Smooth muscle cell (in vitro differentiated cells): ENCODE results near the gene DNMT3L. TPM values are rescaled to one million over a fixed set of nuclear protein-coding genes. Genes with fewer than 3 reads are reported as not detected.

Experiments
- DNase-seq: peaks from one replicate; lab custom pipeline; 2025; ENCODE audit not compliant: unreplicated experiment; lab: John Stamatoyannopoulos, UW
- H2AFZ ChIP-seq: fragments of 200-600 bp; sonication (generic); 2 replicates; pipeline ENCODE4 v1.6.0; 2016; ENCODE audit warnings: antibody characterized with exemption, low read depth, mild to moderate bottlenecking
- H3F3A ChIP-seq: fragments of 200-600 bp; sonication (generic); 2 replicates; pipeline ENCODE4 v1.6.0; 2017; ENCODE audit warnings: antibody characterized with exemption, low read depth
- H3K27ac ChIP-seq: fragments of 200-600 bp; sonication (generic); 2 replicates; pipeline ENCODE4 v1.5.1; 2016; ENCODE audit warnings: low read depth, mild to moderate bottlenecking
- H3K27me3 ChIP-seq: fragments of 200-600 bp; sonication (generic); 2 replicates; pipeline ENCODE4 v1.6.1; 2016; ENCODE audit warnings: low read depth, mild to moderate bottlenecking
- H3K36me3 ChIP-seq: fragments of 200-600 bp; sonication (generic); 2 replicates; pipeline ENCODE4 v1.5.1; 2016; ENCODE audit warnings: low read depth
- H3K4me1 ChIP-seq: fragments of 200-600 bp; sonication (generic); 2 replicates; pipeline ENCODE4 v1.5.1; 2016; ENCODE audit warnings: low read depth
- H3K4me2 ChIP-seq: fragments of 200-600 bp; sonication (generic); 2 replicates; pipeline ENCODE4 v1.6.0; 2016; ENCODE audit warnings: mild to moderate bottlenecking
- H3K4me3 ChIP-seq: fragments of 200-600 bp; sonication (generic); 2 replicates; pipeline ENCODE4 v1.5.1; 2016; ENCODE audit warnings: mild to moderate bottlenecking
- H3K79me2 ChIP-seq: fragments of 200-600 bp; sonication (generic); 2 replicates; pipeline ENCODE4 v1.6.0; 2016; ENCODE audit warnings: low read depth, mild to moderate bottlenecking
- H3K9ac ChIP-seq: fragments of 200-600 bp; sonication (generic); 2 replicates; pipeline ENCODE4 v1.6.0; 2016; ENCODE audit warnings: low read depth
- H3K9me3 ChIP-seq: fragments of 200-600 bp; sonication (generic); replicated peaks from 2 replicates; pipeline ENCODE4 v1.5.1; 2016; ENCODE audit warnings: low read depth
- H4K20me1 ChIP-seq: fragments of 200-600 bp; sonication (generic); 2 replicates; pipeline ENCODE4 v1.6.0; 2016; ENCODE audit warnings: low read depth
- WGBS: methylation state at CpG from one replicate; pipeline ENCODE4 v1.1.7; 2016; ENCODE audit warnings: low lambda C conversion rate; 5-methylcytosine and 5-hydroxymethylcytosine counted together
- polyA plus RNA-seq: library from polyadenylated mRNA; unstranded; fragments of >200 nt; fragmentation: Nextera tagmentation; extraction: Ambion mirVana; gene quantifications from 2 replicates; pipeline ENCODE4 v1.2.1, GENCODE V29; 2016
- total RNA-seq: library from RNA; depleted of rRNA; stranded (reverse); fragments of >200 nt; gene quantifications from 2 replicates; pipeline ENCODE4 v1.2.3, GENCODE V29; 2014
- TF ChIP-seq, protein P1 (sequence below): fragments of 200-600 bp; sonication (generic); IDR thresholded peaks from 2 replicates; pipeline ENCODE4 v1.5.1; 2017; ENCODE audit warnings: borderline replicate concordance, mild to moderate bottlenecking, antibody characterized with exemption; ENCODE audit not compliant: insufficient read depth, poor library complexity, severe bottlenecking

Gene DNMT3L
- total RNA-seq (not detected in 2 replicates), polyA plus RNA-seq (not detected in 2 replicates)

DNA sequence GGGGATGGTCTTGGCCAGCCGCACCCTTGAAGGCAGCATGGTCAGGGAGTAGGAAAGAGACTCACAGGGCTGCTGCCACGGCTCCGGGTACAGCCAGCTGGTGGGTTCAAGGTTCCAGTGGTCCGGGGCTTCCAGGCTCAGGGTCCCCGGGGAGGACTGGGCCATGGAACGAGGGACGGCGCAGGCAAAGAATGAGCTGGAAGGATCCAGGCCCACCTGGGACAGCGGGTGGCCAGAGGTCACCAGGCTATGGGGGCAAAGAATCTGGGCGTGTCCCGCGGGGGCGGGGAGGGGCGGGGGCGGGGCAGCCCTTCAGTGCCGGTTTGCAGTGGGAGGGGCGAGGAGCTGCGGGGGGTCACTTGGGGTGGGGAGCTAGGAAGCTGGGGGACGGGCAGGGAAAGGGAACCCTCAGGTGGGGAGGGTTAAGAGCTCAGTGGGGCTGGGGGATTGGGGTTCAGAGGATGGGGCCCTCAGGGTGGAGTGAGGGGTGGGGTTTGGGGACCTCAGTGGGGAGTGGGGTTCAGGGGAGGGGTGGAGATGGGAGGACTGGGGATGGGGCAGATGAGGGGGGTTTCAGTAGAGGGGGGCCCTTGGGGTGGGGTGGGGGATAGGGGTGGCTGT, at the start of gene DNMT3L:
Gene DNMT3L (minus strand): TSS at position 223 of the 621 bp plus-strand sequence. CDS start 638 bp downstream, outside the sequence.
- H4K20me1 ChIP-seq, result no peaks in the 10 kb centered on the region
- no peak for DNase-seq
- peaks cover 8% of the 10 kb centered on the region for H3K4me1 ChIP-seq
- H3K9ac ChIP-seq, result no peak within 1 kb of the TSS
- TF ChIP-seq, protein P1, sequence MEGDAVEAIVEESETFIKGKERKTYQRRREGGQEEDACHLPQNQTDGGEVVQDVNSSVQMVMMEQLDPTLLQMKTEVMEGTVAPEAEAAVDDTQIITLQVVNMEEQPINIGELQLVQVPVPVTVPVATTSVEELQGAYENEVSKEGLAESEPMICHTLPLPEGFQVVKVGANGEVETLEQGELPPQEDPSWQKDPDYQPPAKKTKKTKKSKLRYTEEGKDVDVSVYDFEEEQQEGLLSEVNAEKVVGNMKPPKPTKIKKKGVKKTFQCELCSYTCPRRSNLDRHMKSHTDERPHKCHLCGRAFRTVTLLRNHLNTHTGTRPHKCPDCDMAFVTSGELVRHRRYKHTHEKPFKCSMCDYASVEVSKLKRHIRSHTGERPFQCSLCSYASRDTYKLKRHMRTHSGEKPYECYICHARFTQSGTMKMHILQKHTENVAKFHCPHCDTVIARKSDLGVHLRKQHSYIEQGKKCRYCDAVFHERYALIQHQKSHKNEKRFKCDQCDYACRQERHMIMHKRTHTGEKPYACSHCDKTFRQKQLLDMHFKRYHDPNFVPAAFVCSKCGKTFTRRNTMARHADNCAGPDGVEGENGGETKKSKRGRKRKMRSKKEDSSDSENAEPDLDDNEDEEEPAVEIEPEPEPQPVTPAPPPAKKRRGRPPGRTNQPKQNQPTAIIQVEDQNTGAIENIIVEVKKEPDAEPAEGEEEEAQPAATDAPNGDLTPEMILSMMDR, result no peak
- H3F3A ChIP-seq, result no peaks in the 10 kb centered on the region
- H2AFZ ChIP-seq, result no peak within 1 kb of the TSS
- H3K9me3 ChIP-seq, result no peaks in the 10 kb centered on the region
- WGBS, result 89% methylated on average over 7 of the region's 19 CpGs
- H3K36me3 ChIP-seq, result no peaks in the 10 kb centered on the region
- H3K27me3 ChIP-seq, result no peaks in the 10 kb centered on the region
- H3K4me2 ChIP-seq, result no peak within 1 kb of the TSS
- no peaks in the 10 kb centered on the region for H3K79me2 ChIP-seq
- no peak within 1 kb of the TSS for H3K4me3 ChIP-seq
- H3K27ac ChIP-seq, result no peak within 1 kb of the TSS

DNA sequence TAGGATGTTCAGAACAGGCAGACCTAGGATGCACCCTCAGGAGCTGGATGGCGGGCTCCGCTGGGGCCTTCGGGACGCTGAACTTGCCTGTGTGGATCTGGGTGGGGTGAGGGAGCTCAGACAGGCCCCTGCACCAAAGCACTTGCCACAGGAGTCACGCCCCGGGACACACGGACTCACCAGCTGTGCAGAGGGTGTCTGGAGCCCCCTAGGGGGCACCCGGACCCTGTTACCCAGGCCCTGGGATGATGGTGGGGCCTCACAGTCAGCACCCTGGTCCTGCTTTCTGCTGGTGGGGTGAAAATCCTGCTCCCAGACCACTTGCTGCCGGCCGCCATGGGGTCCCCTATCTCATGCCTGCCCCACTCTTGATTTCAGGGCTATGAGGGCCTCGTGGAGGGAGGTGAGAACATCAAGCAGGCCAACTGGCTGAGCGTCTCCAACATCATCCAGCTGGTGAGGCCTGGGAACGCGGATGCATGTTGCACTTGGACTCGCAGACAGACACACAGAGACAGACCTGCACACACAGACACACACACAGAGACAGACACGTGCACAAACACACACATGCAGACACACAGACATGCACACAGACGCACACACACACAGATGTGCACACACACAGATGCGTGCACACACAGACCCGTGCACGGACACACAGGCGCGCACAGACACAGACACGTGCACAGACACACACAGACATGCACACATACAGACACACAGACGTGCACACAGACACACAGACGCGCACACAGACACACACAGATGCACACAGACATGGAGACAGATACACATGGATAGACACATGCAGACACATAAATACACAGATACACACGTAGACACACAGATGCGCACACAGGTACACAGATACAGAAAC, 49.2 kb upstream of the DNMT3L start:
- Histone ChIP-seq H3K4me1 (no peaks in the 10 kb centered on the region), H3K36me3 (no peaks in the 10 kb centered on the region), H3K4me2 (no peak overlapping the region), H3K4me3 (no peak overlapping the region), H3F3A (no peaks in the 10 kb centered on the region), H3K9me3 (no peaks in the 10 kb centered on the region), H3K79me2 (peaks cover 9% of the 10 kb centered on the region), H3K27ac (no peak overlapping the region), H3K27me3 (no peaks in the 10 kb centered on the region), H4K20me1 (peaks cover 58% of the 10 kb centered on the region), H2AFZ (no peak overlapping the region), H3K9ac (no peak overlapping the region)
- no peak for DNase-seq
- TF ChIP-seq, protein P1, result no peak
- WGBS, result 94% methylated on average over 26 of the region's 28 CpGs

DNA sequence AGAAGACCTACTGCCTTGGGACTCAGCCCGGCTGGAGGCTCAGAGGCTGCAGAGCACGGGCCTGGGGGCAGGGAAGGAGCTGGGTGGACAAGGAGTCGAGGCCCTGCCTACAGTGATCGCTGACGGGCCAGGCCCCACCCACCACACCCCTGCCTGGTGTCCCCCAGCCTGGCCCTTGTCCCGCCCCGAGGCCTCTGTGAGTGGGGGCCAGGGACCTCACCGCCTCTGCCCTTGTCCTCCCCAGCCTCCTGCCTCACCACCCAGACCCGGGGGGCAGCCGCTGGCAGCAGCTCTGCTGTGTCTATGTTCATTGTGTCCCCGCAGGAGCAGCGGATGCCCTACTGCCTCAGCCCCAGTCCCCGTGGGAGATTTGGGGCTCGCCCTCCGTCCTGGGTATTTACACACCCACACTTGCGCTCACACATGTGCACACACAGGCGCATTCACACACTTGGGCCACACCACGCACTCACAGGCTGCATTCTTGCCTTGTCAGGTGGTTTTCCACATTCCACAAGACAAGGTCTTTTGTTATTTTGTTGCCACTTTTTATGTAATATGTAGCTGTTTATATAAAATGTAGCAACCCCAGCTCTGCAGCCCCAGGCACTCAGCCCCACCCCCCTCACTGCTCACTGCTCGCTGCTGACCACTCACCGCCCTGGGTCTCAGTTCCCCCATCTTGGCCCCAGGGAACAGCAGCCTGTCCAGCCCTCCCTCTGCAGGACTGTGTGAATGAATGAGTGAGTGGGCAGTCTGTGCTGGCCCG, 45.4 kb upstream of the DNMT3L start:
- H4K20me1 ChIP-seq, result peaks cover 96% of the 10 kb centered on the region
- peaks cover 5% of the 10 kb centered on the region for H3K4me1 ChIP-seq
- no peaks in the 10 kb centered on the region for H3K9me3 ChIP-seq
- no peaks in the 10 kb centered on the region for H3K27me3 ChIP-seq
- no peak overlapping the region for H3K27ac ChIP-seq
- H3K4me2 ChIP-seq, result no peak overlapping the region
- peaks cover 38% of the 10 kb centered on the region for H3K79me2 ChIP-seq
- WGBS, result 89% methylated on average over 18 of the region's 21 CpGs
- no peak for DNase-seq
- H3F3A ChIP-seq, result no peaks in the 10 kb centered on the region
- H3K9ac ChIP-seq, result no peak overlapping the region
- H3K36me3 ChIP-seq, result no peaks in the 10 kb centered on the region
- TF ChIP-seq, protein P1, result no peak
- H2AFZ ChIP-seq, result no peak overlapping the region
- no peak overlapping the region for H3K4me3 ChIP-seq
